ENCODE results near the gene COBL. TPM values are rescaled to one million over a fixed set of nuclear protein-coding genes. Genes with fewer than 3 reads are reported as not detected.

Gene COBL
- total RNA-seq, 2 experiments from 2014 or later, result not detected

DNA sequence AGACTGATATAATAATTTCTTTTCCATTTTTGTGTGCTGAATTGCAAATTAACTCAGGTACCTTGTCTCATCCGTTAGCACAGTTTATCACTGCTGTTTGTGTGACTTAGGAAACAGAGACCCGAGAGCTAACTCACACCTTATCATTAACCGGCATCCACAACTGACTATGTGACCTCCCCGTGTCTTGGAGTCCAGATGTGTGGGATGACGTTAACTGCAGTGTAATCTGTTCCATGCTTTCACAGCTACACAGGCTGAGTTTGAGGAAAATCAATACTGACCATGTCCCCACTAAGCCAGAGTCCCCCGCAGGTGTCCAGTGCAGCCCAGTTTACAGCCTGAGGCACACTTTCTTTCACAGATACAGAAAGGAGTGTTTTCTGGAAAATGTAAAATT is 154.7 kb downstream of the COBL start:
- ChIA-PET POLR2A (no interaction called here), CTCF (interaction anchor here (0.6 to 2.1 kb wide), 7 partner anchors 22 to 708 kb away, joined by 3 to 5 read pairs (median 4); no protein-coding TSS in a partner anchor)

DNA sequence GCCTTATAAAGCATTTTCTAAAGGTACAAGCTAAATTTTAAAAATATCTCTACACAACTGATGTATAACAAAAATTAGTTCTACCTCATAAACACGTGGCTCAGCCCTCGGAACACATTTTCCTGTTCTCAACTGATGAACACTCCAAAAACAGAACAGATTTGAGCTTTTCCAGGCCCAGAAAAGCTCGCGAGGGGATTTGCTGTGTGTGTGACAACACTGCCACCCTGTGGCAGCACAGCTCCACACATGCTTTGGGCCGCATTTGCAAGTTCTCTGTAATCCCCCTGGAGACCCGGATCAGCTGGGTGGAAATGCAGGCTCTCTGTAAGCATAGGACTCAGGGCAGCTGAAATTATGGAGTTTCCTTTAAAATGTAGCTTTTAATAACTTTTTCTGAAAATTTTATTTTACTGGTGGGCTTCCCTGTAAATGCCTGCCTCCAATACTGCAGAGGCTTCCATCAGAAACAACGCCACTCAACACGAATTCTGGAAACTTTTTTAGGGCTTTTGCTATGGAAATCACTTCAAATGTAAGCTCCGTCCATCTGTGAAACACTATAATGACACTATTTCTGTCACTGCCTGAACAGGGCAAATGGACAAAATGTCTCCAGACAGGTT is 155.5 kb downstream of the COBL start:
- POLR2A ChIA-PET, result no interaction called here
- CTCF ChIA-PET, result interaction anchor here (0.7 to 2.1 kb wide), 10 partner anchors 9 to 708 kb away, joined by 3 to 8 read pairs (median 4); no protein-coding TSS in a partner anchor

DNA sequence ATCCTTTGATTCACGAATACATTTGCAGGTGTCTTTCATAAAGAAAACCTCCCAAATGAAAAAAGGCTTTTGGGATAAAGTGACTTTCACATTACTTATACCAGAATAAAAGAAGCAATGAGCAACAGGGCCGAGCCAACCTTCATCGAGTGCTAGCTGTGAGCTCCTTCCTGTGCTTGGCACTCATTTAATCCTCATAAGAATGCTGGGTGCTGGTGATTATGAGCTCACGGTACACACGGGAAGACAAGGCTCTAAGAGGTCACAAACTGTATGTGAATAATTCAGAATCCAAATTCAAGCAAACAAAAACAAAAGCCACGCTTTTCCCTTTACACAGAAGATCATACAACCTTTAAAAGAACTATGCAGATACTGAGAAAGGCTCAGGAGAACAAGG is 156.2 kb downstream of the COBL start:
- POLR2A ChIA-PET, result no interaction called here
- CTCF ChIA-PET, result interaction anchor here (0.5 to 1.6 kb wide), 8 partner anchors 9 to 692 kb away, joined by 3 to 8 read pairs (median 4); no protein-coding TSS in a partner anchor

DNA sequence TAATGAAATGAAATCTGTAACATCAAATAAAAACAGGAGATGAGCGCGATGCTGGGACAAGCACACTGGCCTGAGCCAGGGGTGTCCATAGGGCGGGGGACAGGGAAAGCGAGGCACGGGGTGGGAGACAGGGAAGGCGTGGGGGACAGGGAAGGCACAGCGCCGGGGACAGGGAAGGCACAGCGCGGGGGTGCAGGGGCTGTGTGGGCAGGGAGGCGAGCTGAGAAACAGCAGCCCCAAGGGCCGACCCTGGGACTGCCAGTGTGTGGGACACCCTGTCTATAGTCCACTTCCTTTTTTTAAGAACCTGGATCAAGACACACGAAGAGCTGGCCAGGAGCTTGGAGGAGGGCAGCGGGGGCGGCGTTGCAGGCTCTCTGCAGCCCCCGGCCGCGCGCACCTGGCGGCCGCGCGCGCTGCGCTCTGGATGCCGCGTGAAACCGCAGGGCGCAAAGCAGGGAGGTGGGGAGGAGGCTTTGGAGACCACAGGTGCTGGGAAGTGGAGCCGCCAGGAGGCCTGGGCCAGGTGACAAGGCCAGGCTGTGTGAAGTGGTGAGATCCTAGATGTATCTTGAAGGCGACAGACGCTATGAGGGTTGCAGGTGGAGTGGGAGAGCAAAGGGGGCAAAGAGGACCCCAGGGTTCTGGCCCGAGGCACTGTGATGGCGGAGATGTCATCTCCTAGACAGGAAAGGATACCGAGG is 157.7 kb downstream of the COBL start:
- POLR2A ChIA-PET, result no interaction called here

DNA sequence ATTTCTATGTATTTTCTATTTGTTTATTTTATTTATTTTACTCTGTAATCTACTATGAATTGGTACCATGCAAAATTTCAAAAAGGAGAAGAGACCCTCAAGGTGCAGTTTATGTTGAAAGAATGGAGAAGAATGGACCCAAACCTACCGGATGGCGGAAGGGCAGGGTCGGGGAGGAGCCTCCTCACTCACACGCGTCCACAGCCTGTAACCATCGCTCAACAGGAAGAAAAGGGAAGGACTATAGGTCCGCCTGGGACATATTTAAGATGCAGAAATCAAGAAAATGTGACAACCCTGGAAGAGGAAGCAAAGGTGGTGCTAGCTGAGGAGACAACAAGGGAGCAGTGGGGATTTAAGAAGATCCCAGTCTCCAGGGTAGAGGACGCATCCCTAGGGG is 158.4 kb downstream of the COBL start:
- CTCF ChIA-PET, result no interaction called here
- POLR2A ChIA-PET, result no interaction called here

More for the DNA sequence above, 157.7 kb downstream of the COBL start:
- CTCF ChIA-PET, result no interaction called here

DNA sequence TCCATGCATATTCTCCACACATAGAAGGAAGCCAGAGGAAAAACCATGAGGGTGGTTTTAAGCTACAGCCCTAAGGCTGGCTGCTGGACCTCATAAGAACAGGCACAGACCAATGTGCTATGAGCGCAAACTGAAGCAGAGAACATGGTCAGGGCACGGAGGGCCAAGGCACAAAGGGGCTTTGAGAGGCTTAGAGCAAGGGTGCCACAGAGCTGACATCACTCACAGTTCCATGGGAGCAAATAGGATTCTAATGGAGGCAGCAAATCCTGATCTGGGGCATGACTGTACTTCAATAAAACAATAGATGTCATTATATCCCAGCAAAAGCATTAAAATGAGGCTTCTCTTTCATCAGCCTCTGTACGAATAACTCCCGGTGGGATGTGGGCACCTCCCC is 162.4 kb downstream of the COBL start:
- POLR2A ChIA-PET, result no interaction called here

DNA sequence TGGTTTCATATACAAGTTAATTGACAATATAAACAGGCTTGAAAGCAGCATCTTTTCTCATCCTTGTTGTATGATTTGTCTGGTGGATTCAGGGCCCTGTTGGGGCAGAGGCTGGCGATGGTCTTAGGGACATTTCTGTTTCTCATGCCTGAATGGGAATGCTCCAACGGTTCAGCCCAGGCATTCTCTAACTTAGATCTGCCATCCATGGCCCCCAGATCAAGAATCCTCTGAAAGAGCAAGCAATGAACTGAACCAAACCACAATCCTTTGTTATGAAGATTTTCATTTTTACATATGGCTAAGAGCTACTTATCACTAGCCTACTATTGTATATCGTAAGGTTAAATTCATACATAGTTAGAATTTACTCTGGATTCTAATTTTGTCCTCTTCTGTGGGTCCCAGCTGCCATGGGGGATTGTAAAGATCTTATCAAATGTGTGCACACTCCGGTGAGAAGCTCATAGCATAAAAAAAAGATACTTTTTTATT is 163.9 kb downstream of the COBL start:
- POLR2A ChIA-PET, result no interaction called here

More for the DNA sequence above, 162.4 kb downstream of the COBL start:
- CTCF ChIA-PET, result no interaction called here

DNA sequence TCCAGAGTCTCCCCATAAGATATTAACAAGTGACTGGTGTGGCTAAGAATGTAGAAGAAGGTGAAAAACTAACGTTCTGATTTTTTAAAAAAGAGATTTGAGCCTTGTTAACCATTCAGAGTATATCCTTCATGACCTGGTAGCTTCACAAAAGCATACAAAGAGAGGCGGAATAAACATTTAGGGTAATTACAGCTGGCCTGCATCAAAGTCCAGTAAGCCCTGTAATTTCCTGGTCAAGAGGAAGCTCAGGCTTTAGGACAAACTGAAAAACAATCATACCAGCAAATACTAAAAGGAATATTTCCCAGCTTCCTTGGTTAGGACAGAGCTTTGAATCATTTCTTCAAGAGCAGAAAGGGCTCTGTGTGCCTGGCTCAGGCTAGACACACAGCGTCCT is 165.2 kb downstream of the COBL start:
- POLR2A ChIA-PET, result no interaction called here
- CTCF ChIA-PET, result interaction anchor here (3.2 kb wide), 1 partner anchor 9 kb away, joined by 7 read pairs; no protein-coding TSS in a partner anchor

More for the DNA sequence above, 163.9 kb downstream of the COBL start:
- CTCF ChIA-PET, result interaction anchor here (3.2 kb wide), 1 partner anchor 8 kb away, joined by 7 read pairs; no protein-coding TSS in a partner anchor

DNA sequence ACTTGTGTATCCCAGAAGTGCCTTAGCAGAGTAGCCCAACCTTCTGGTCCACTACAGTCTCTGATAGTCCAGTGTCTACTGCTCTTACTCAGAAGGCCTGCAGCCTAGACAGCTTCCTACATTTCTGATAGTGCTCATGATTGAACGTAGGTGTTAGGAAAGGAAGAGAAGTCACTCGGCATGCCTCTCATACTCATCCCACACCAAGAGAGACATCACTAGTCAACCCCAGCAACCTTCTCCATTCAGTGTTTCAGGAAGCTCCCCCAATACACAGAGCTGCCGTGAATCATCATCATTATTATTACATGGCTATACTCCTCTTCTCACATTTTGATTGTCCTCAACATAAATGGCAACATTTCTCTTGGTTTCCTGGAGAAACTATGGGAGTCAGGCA is 166.4 kb downstream of the COBL start:
- ChIA-PET POLR2A (no interaction called here), CTCF (interaction anchor here (3.2 kb wide), 1 partner anchor 11 kb away, joined by 7 read pairs; no protein-coding TSS in a partner anchor)

DNA sequence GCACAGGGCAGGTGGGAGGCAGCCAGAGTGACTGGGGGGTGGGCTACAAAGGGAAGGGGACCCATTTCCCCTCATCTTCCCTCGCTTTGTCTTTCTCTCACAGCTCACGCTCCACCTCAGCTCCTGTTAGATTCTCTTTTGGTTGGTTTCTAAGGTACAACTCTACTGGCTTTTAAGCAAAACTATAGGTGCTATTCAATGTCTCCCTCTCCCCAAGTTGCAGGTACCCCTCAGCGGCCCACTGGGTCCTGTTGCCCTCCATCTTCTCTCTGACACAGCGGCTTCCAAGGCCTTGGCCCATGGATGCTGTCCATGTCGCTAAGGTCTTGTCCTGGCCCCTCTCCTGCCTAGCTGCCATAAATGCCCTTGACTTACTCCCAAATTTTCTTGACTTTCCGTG is 168.4 kb downstream of the COBL start:
- CTCF ChIA-PET, result no interaction called here
- POLR2A ChIA-PET, result no interaction called here

DNA sequence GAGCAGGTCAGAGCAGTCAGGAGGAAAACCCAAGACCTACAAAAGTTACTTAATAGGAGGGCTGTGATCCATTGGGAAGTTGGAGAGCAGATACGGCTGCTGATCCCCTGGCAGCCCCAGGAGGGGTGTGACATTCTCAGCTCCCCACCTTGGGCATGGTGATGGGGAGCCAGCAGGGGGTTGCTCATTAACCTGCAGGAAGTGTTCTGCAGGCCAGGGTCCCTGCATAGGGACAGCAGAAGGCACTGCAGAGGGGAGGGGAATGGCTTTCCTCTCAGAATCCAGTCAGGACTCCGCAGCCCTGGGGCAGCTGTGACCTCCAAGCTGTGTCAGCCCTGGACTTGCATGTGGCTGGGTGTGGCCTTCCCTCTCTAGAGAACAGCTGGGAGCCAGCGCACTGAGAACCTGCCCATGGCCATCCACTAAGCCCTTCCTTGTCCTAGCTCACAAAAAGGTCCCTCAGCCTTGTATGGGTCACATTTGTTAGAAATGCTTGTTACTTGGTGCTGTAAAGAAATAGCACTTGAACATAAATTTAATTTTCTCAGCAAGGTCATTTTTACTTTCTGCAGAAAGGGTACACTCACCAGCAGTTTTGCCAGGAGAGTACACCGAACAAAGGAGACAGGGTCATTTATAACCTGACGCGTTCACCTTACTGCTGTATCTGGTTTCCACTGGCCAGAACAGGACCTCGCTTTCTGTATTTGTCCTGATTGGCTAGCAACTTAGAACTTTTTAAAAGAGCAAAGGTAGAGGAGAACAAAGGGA is 169.6 kb downstream of the COBL start:
- CTCF ChIA-PET, result no interaction called here

DNA sequence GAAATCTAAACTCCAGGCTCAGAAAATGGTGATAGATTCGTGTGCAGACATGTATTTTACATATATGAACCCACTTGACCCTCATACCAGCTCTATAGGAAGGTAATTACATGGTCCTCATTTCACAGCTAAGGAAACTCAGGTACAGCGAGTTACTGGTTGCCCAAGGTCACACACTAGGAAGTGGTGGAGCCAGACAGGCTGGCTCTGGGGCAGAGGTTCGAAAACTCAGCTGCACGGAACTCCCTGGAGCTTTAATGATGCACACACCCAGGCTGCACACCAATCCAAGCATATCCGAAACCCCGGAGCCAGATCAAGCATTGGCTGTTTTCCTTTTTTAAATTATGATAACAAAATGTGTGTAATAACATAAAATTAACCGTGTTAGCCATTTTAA is 172.4 kb downstream of the COBL start:
- POLR2A ChIA-PET, result interaction anchor here (0.6 kb wide), 1 partner anchor 259 kb away, joined by 3 read pairs; no protein-coding TSS in a partner anchor
- CTCF ChIA-PET, result no interaction called here

More for the DNA sequence above, 169.6 kb downstream of the COBL start:
- POLR2A ChIA-PET, result no interaction called here

DNA sequence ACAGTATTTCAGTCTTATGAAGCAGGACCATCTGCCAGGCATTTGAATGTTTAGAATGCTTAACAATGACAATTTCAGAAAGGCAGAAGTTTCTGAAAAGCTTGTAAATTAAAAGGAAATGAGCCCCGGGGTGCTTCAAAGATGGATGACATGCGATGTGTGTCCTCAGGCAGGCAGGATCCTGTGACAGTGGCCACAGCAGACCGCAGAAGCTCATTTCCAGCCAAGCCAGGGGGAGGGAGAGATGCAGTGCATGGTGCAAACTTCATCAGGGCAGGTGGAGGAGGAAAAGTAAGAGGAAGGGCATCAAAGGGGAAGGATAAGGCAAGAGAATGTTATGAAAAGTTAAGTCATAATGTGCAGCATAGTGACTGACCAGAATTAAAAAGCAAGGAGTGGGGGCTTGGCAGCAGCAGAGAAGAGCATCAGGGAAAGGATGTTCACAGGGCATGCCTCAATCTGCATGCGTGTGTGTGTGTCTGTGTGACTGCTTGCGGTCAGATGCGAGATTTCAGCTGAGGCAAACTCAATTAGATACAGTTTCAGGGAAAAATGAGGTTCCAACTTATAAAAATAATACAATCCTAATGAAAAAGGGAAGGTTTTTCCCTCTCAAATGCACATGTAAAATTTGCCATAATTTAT is 173.7 kb downstream of the COBL start:
- ChIA-PET CTCF (no interaction called here), POLR2A (no interaction called here)

DNA sequence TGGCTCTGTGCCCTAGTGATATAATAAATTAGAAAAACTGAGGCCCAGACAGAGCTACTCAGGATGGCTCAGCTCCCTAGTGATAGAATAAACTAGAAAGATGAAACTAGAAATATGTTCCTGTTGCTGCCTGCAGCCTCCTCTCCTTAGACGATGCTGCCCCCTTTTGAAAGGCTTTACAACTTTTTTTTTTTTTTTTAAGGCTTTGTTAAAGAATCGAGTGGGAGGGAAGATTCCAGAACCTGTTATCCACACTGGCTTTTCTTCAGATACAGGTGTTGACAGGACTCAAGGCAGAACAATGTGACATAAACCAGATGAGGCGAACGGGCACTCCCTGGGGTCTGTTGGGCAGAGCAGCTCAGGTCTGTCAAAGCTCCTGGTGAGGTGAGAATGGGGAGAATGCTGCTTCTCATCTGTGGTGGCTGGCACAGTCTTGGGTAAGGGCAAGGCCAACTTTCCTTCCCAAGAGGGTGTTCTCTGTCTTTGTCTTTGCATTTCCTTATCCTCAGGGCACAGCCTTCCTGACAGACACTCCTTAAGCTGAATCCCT is 175.1 kb downstream of the COBL start:
- ChIA-PET POLR2A (no interaction called here), CTCF (interaction anchor here (0.7 to 1.2 kb wide), 8 partner anchors 84 to 678 kb away, joined by 3 to 4 read pairs (median 3); no protein-coding TSS in a partner anchor)

DNA sequence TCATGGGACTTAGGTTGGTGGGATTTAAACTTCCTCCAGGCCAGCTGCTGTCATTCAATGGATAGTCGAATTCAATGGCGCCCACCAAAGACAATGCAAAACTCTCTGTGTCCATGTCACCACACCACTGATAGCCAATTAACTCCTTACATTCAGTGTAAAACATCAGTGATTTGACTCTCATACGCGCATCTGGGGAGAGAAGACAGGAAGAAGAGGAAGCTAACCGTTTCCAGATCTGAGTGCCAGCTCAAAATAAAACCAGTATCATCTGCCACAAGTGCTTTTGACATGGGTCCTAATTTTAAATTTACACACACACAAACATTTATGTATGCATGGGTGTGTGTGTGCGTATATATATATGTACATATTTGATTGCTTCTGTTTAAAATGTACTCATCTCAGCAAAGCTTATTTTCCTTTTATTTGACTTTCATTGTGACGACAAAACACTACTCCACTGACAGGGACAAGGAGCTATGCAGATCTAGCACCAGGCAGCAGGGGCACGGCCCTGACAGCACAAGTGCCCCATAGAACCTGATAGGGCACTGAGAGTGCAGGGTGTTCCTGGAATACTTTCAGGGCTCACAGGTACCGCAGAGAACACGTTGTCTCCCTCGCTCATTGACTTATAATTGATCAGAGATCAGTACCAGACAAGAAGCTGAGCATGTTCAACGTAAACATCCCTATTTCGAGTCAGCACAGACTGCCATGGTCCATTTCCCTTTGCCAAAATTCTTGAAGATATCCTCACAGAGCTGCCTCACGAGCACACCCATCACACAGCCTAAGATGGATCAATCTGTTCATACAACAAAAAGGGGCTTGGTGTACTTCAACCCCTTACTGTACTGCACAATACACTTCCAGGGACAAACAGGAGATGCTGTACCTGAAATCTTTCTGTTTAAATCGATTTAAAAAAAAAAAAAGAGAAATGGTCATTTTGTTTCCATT is 176.1 kb downstream of the COBL start:
- CTCF ChIA-PET, result interaction anchor here (0.7 to 1.2 kb wide), 9 partner anchors 21 to 677 kb away, joined by 3 to 4 read pairs (median 3); no protein-coding TSS in a partner anchor
- POLR2A ChIA-PET, result interaction anchor here (1.0 kb wide), 1 partner anchor 72 kb away, joined by 3 read pairs; no protein-coding TSS in a partner anchor

DNA sequence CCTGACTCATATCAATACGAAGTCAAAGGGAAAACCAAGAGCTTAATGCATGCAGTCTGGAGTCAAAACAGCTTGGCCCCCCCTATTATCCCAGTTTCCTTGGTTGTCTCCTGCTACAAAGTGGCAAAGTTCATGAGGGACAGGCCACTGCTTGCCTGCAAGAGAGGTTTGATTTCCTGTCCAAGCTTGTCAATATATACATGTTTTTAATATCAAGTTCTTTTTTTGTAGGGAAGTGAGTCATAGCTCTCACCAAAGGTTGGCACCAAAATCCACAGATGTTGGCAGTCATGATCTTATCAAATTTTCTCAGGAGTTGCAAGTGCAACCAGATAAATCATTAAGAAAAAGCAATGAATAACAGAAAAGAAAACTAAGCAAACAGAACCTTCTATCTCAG is 176.8 kb downstream of the COBL start:
- CTCF ChIA-PET, result interaction anchor here (1.2 kb wide), 1 partner anchor 21 kb away, joined by 4 read pairs; no protein-coding TSS in a partner anchor
- POLR2A ChIA-PET, result interaction anchor here (1.0 kb wide), 1 partner anchor 71 kb away, joined by 3 read pairs; no protein-coding TSS in a partner anchor

DNA sequence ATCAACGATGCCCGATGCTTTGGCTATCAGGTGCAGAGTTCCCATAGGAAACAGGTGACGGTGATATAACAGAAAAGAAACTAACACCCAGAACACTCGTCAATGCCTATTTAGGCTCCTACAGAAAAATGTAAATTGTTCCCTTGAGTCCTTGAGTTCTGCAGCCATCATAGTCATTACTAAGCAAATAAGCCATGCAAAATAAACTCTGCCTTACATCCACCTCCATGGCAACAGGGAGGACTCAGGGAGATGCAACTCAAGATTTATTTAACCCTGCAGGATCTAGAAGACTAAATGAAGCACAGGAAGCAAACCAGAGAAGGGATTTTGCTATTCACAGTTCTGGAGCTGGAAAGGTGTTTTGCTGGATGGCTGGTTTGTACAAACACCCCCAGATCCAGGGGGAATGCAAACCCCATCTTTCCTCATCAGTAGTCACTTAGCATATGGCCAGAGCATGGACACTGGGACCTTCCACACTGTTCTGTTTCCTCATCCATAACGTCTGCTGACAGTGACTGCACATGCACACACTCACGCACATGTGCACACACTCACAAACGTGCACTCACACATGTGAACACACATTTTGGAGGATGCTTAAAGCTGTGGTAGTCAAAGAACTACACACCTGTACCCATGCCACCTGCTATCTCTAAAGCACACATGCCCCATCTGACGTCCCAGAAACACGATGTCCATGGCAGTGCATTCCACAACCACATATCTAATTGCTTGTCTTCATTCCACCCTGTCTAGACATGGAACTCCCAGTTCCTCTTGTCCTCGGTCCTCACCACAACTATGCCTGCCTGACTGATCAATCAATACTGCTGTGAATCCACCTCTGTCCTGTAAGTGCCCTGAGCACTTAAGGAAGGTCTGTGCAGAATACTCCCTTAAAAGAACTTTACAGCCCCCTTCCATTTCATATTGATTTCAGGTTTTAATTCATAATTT is 178.2 kb downstream of the COBL start:
- ChIA-PET CTCF (interaction anchor here (0.8 kb wide), 1 partner anchor 23 kb away, joined by 3 read pairs; no protein-coding TSS in a partner anchor), POLR2A (no interaction called here)
